HG03175 (cell line): ENCODE measurements around the gene NOS2.
"Not testable (repeated sequence)": the region's sequence is repeated elsewhere in the genome, so short reads cannot be mapped to it uniquely, and the experiment has no call there.

Source experiments
- ATAC-seq: cut with Tn5 transposase; IDR thresholded peaks from one replicate; pipeline ENCODE4 v1.9.1; 2021; ENCODE audit warnings: mild to moderate bottlenecking, moderate library complexity; ENCODE audit not compliant: unreplicated experiment

Gene NOS2

GRCh38 chr17:27800522-27800921 lies at the start of gene NOS2:
Gene NOS2 (minus strand): TSS chr17:27800529. CDS start chr17:27798809, 1,720 bp downstream.
- no peak for ATAC-seq

DNA sequence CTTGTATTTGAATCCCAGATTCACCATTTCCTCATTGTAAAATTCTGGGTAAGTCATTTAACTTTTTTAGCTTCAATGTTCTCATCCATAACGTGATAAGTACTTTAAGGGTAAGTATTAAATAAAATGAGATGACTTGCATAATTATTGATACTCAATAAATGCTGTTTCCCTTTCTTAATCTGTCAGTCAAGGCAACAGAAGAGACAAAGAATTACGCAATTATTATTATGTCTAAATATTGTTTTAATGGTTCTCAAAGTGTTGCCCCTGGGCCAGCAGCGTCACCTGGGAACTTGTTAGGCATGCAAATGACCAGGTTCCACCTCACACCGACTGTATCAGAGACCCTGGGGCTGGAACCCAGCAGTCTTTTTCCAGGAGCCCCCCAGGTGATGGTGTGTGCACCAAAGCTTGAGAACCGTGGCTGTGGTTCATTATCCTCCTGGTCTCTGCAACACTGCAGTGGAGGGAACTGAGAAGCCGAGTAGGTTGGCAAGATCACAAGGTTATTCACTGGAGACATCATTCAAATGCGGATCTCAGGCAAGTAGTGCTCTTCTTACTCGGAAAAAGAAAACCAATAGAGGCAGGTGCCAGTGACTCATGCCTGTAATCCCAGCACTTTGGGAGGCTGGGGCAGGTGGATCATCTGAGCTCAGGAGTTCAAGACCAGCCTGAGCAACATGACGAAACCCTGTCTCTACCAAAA lies 49.3 kb upstream of the NOS2 start:
- no peak for ATAC-seq

DNA sequence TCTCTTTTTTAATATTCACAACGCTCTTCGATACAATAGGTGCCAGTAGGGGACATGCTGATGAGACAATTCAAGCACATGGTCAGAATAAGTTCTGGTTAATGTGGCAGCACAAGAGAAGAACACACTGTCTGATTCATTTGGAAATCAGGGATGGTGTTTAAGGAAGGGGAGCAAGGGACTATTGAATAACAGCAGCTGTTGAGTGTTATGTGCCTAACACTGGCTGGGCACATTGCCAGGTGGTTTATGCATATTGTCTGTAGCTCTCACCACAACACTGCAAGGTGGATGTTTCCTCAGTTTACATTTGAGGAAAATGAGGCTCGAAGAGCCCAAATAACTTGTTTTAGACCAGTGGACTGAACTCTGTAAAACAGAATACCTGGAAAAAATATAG lies 48.6 kb upstream of the NOS2 start:
- no peak for ATAC-seq

GRCh38 chr17:27846808-27847307 lies 46.5 kb upstream of the NOS2 start:
- ATAC-seq: not testable (repeated sequence)

DNA sequence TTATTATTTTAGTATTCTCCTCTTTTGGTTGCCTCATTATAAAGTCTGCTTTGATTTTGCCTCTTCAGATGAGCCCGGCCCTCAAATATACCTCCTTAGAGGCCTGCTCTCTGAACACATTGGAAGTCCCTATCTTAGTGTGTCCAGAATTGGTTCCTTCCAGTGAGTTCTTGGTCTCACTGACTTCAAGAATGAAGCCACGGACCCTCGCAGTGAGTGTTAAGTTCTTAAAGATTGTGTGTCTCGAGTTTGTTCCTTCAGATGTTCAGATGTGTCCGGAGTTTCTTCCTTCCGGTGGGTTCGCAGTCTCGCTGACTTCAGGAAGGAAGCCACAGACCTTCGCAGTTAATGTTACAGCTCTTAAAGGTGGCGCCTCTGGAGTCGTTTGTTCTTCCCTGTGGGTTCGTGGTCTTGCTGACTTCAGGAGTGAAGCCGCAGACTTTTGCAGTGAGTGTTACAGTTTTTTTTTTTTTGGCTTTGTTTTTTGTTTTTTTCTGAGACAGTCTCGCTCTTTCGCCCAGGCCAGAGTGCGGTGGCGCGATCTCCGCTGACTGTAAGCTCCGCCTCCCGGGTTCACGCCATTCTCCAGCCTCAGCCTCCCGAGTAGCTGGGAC lies 45.8 kb upstream of the NOS2 start:
- no peak for ATAC-seq

- no peak for ATAC-seq
Measured at GRCh38 chr17:27845264-27846041, 45.1 kb upstream of the NOS2 start.

DNA sequence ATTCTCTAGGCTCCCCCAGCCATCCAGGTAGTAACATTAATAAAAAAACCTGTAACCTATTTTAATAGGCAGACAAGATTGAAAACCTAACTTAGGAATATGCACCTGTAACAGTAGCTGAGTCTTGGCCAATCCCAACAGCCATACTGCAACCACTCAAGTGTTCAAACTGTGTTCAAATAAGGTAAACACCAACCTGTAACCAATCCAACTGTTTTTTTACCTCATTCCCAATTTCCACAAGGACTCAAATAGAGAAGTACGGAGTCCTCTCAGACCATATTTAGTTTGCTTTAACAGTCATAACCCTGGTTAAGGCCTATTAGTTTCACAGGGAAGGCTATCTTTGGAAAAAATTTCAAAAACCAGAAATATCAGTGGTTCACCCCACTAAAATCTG lies 40.4 kb upstream of the NOS2 start:
- no peak for ATAC-seq

- not testable (repeated sequence) for ATAC-seq
Measured at GRCh38 chr17:27840406-27840678, 40.0 kb upstream of the NOS2 start.

- not testable (repeated sequence) for ATAC-seq
Measured at GRCh38 chr17:27839571-27840405, 39.5 kb upstream of the NOS2 start.

DNA sequence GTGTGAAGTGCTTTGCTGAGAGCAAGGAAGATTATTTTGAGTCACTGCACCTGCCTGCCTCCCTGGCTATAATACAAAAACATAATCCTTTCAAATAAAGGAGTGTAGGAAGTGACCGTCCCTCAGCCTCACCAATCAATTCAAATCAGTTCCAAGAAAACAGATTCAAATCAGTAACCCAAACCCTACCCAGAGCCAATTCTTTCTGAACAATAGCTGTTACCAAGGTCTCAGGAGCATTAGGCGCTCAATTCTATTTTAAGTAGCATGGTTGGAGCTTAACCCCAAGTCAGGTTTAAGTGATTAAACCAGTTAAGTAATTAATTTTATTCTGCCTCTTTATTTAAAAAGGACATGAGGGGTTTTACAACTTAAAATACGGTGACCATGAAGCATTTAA lies 38.3 kb upstream of the NOS2 start:
- ATAC-seq: not testable (repeated sequence)

- not testable (repeated sequence) for ATAC-seq
Measured at GRCh38 chr17:27837769-27838168, 37.4 kb upstream of the NOS2 start.

GRCh38 chr17:27836651-27837050 lies 36.3 kb upstream of the NOS2 start:
- no peak for ATAC-seq

GRCh38 chr17:27834571-27834970 lies 34.2 kb upstream of the NOS2 start:
- no peak for ATAC-seq

- no peak for ATAC-seq
Measured at GRCh38 chr17:27832831-27833230, 32.5 kb upstream of the NOS2 start.

- not testable (repeated sequence) for ATAC-seq
Measured at GRCh38 chr17:27829888-27830287, 29.6 kb upstream of the NOS2 start.

DNA sequence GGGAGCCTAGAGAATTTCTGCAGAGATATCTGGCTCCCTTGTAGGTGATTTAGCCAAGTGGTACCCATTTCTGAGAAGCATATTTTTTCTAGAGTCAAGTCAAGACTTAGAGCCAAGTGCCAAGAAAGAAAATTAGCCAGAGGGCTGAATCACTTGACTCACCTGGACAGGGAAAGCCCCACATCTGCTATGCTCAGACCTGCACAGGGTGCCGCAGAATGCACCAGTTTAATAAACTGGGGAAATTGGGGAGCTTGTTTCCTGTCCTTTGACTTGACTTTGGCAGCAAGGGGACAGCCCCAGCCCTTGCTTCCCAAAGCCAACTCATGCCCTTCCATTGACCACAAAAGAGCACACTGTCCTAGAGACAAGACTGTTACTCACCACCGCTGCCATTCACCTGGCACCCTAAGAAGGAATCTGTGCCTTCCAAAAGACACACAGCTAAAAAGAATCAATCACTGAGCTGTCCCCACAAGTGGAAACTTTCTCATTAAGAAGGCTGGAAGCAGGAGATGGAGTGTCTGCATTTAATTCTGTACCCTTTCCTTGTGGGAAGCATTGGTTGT lies 28.9 kb upstream of the NOS2 start:
- not testable (repeated sequence) for ATAC-seq

DNA sequence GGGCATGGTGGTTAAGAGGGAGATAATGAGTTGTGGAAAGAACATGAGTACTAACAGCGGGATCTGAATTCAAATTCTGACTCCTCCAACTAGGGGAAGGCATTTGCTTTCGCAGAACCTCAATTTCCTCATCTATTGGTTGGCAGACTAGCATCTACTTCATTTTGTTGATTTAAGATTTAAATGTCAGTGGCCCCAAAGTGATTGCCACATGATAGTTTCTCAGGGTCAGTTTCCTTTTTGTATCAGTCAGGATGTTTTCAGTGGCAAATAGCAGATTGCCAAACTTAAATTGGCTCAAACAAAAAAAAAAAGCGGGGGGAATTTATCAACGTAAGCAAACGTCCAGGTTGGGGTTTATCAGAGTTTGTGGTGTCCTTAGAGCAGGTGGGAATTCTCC lies 25.1 kb upstream of the NOS2 start:
- ATAC-seq: no peak

DNA sequence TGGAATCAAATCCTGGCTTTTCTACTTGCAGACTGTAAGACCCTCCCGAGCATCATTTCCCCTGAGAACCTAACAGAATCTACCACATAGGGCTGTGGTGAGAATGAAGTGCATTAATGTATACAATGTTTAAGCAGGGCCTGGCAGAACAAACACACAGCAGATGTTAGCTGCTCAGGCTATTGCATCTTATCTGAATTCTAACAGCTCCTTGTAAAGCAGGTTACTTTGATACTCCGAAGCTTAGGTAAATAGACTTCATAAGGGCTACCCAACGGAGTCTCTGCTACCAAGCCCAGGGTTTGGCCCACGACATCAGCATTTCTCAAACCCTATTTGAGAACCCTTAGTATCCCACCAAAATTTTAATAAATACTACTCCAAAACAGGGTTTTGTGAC lies 24.4 kb upstream of the NOS2 start:
- no peak for ATAC-seq

DNA sequence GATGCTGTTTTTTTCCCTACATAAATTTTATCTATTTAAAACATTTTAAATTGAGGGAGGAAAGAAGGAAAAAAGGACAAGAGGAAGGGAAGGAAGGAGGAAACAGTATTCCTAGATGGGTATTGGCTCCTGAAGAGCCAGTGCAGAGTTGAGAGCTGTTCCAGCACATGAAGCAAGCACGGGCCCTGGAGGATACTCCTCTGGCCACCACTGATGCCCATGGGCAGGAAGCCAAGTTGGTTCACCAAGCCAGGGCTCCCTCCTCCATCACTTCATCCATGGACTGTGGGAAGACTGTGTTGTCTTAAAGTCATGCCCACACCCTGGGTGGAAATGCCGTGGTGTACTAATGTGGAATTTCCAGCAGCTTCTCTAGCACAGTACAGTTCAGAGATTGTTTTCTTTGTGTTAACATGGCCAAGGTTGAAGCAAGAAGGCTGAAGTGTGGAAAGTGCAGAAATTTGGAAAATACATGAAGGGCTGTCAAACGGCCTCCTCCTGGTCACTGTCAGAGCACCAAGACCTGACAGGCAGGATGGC lies 23.9 kb upstream of the NOS2 start:
- ATAC-seq: no peak

GRCh38 chr17:27822108-27822507 lies 21.8 kb upstream of the NOS2 start:
- not testable (repeated sequence) for ATAC-seq
